Gastroesophageal sphincter (tissue), 3 donors: ENCODE results near the gene KRTAP16-1.

Source experiments
- CTCF ChIP-seq, 4 experiments: fragments of 200-600 bp in 2 of 4; fragments of 450-650 bp in 2 of 4; sonication (generic) in 1 of 4; IDR thresholded peaks; one replicate each; pipeline ENCODE4 v1.5.1; 2017 to 2019; ENCODE audit warnings: antibody characterized with exemption in 4 of 4, mild to moderate bottlenecking in 2 of 4, moderate library complexity in 2 of 4
- POLR2A ChIP-seq, 2 donors: fragments of 450-650 bp; IDR thresholded peaks; one replicate each; pipeline ENCODE4 v1.6.1; 2017; ENCODE audit warnings: antibody characterized with exemption in 2 of 2, mild to moderate bottlenecking in 2 of 2, moderate library complexity in 1 of 2

GRCh38 chr17:41308251-41308917 lies 725 bp downstream of the KRTAP16-1 start:
- TF ChIP-seq POLR2A (IDR thresholded peaks at IDR 0.05) (no peak), CTCF (IDR thresholded peaks at IDR 0.05) (no peak)
